Vagina (tissue), 2 donors: ENCODE measurements around the gene RADIL. TPM values are rescaled to one million over a fixed set of nuclear protein-coding genes. Genes with fewer than 3 reads are reported as not detected.

Source experiments
- DNase-seq, 2 donors: peaks; one replicate each; pipeline ENCODE4 v3.0.0-alpha.2; 2017; ENCODE audit errors: extremely low spot score in 2 of 2
- H3K27ac ChIP-seq: fragments of 200-600 bp; sonication (generic); one replicate; pipeline ENCODE4 v1.5.1; 2019
- H3K27me3 ChIP-seq: fragments of 200-600 bp; sonication (generic); one replicate; pipeline ENCODE4 v1.5.1; 2019
- H3K36me3 ChIP-seq, 2 donors: fragments of 200-600 bp; sonication (generic); one replicate each; pipeline ENCODE4 v1.5.1; 2017 to 2019
- H3K4me1 ChIP-seq: fragments of 200-600 bp; sonication (generic); one replicate; pipeline ENCODE4 v1.5.1; 2019
- H3K4me3 ChIP-seq, 2 donors: fragments of 200-600 bp; sonication (generic); 1 replicate in 1 of 2; 2 replicates in 1 of 2; pipeline ENCODE4 v1.5.1; 2016 to 2019
- H3K9me3 ChIP-seq: fragments of 200-600 bp; sonication (generic); one replicate; pipeline ENCODE4 v1.5.1; 2019
- CTCF ChIP-seq, 3 experiments: fragments of 450-650 bp in 2 of 3; fragments of 200-600 bp in 1 of 3; sonication (generic) in 1 of 3; IDR thresholded peaks; one replicate each; pipeline ENCODE4 v1.5.1; 2017 to 2019; ENCODE audit warnings: antibody characterized with exemption in 3 of 3, mild to moderate bottlenecking in 2 of 3, moderate library complexity in 2 of 3
- POLR2A ChIP-seq, 2 donors: fragments of 450-650 bp; IDR thresholded peaks; one replicate each; pipeline ENCODE4 v1.6.1; 2017; ENCODE audit warnings: antibody characterized with exemption in 2 of 2, mild to moderate bottlenecking in 2 of 2, moderate library complexity in 2 of 2
- POLR2AphosphoS5 ChIP-seq, 2 donors: sonication (generic); formaldehyde crosslinking; IDR thresholded peaks; one replicate each; pipeline ENCODE4 v1.9.0; 2017; ENCODE audit warnings: antibody characterized with exemption in 2 of 2, mild to moderate bottlenecking in 2 of 2, low read depth in 1 of 2; ENCODE audit not compliant: insufficient read depth in 1 of 2
- intact Hi-C: fragments of 100-400 bp; cut with DNase I; formaldehyde crosslinking; loops from one replicate; pipeline ENCODE4 v1.15.1; 2023
- total RNA-seq: library from RNA; depleted of rRNA; stranded (reverse); fragments of >200 nt; gene quantifications from one replicate; pipeline ENCODE4 v1.2.3, GENCODE V29; 2016

RADIL gene
- total RNA-seq, 1 donor from 2014 or later: 16.5 TPM

GRCh38 chr7:4832711-4833110 lies 50.8 kb downstream of the RADIL start:
- no peak overlapping the region for H3K4me3 ChIP-seq
- DNase-seq: no peak
- H3K36me3 ChIP-seq: no peaks in the 10 kb centered on the region
- TF ChIP-seq CTCF (IDR thresholded peaks at IDR 0.05) (no peak), POLR2AphosphoS5 (IDR thresholded peaks at IDR 0.05; ENCODE audit: insufficient read depth in 1 of 2, low read depth in 1 of 2) (no peak), POLR2A (IDR thresholded peaks at IDR 0.05) (no peak)
- no peak overlapping the region for H3K27ac ChIP-seq
- H3K9me3 ChIP-seq: no peaks in the 10 kb centered on the region
- no peaks in the 10 kb centered on the region for H3K27me3 ChIP-seq
- intact Hi-C loops: no loop called here
- H3K4me1 ChIP-seq: no peaks in the 10 kb centered on the region

GRCh38 chr7:4831723-4832495 lies 51.6 kb downstream of the RADIL start:
- no peak for DNase-seq
- Histone ChIP-seq H3K27me3 (no peaks in the 10 kb centered on the region), H3K9me3 (no peaks in the 10 kb centered on the region), H3K4me1 (no peaks in the 10 kb centered on the region), H3K4me3 (no peak overlapping the region), H3K36me3 (no peaks in the 10 kb centered on the region), H3K27ac (no peak overlapping the region)
- intact Hi-C loops: no loop called here
- no peak for TF ChIP-seq POLR2A (IDR thresholded peaks at IDR 0.05)

GRCh38 chr7:4830176-4830575 lies 53.3 kb downstream of the RADIL start:
- TF ChIP-seq POLR2AphosphoS5 (IDR thresholded peaks at IDR 0.05; ENCODE audit: insufficient read depth in 1 of 2, low read depth in 1 of 2): no peak
- no peak for TF ChIP-seq POLR2A (IDR thresholded peaks at IDR 0.05)
- TF ChIP-seq CTCF (IDR thresholded peaks at IDR 0.05): peak in 2 of 3 experiments; percentile 29 to 74
- intact Hi-C loops: no loop called here
- no peak for DNase-seq
- Histone ChIP-seq H3K4me3 (no peak overlapping the region), H3K27me3 (no peaks in the 10 kb centered on the region), H3K27ac (no peak overlapping the region), H3K4me1 (no peaks in the 10 kb centered on the region), H3K9me3 (no peaks in the 10 kb centered on the region), H3K36me3 (no peaks in the 10 kb centered on the region)

- no peak overlapping the region for H3K27ac ChIP-seq
- no peaks in the 10 kb centered on the region for H3K27me3 ChIP-seq
- no peaks in the 10 kb centered on the region for H3K4me1 ChIP-seq
- TF ChIP-seq CTCF (IDR thresholded peaks at IDR 0.05) (no peak), POLR2AphosphoS5 (IDR thresholded peaks at IDR 0.05; ENCODE audit: insufficient read depth in 1 of 2, low read depth in 1 of 2) (no peak), POLR2A (IDR thresholded peaks at IDR 0.05) (no peak)
- DNase-seq: no peak
- intact Hi-C loops: loop anchor here (10.0 kb wide), 1 partner anchor 56 kb away; the partner anchor contains the start of gene RADIL
- no peak overlapping the region for H3K4me3 ChIP-seq
- H3K9me3 ChIP-seq: no peaks in the 10 kb centered on the region
- H3K36me3 ChIP-seq: no peaks in the 10 kb centered on the region
Measured at GRCh38 chr7:4828720-4829383, 54.7 kb downstream of the RADIL start.

- intact Hi-C loops: loop anchor here (10.0 kb wide), 1 partner anchor 60 kb away; the partner anchor contains the start of gene RADIL
- TF ChIP-seq CTCF (IDR thresholded peaks at IDR 0.05): no peak
- TF ChIP-seq POLR2A (IDR thresholded peaks at IDR 0.05): no peak
- no peak for TF ChIP-seq POLR2AphosphoS5 (IDR thresholded peaks at IDR 0.05; ENCODE audit: insufficient read depth in 1 of 2, low read depth in 1 of 2)
- no peak for DNase-seq
Measured at GRCh38 chr7:4825081-4825480, 58.4 kb downstream of the RADIL start.

More at GRCh38 chr7:4825081-4825480, 58.4 kb downstream of the RADIL start:
- no peak overlapping the region for H3K4me3 ChIP-seq
- no peak overlapping the region for H3K27ac ChIP-seq
- no peaks in the 10 kb centered on the region for H3K36me3 ChIP-seq
- H3K27me3 ChIP-seq: no peaks in the 10 kb centered on the region
- no peaks in the 10 kb centered on the region for H3K4me1 ChIP-seq
- H3K9me3 ChIP-seq: no peaks in the 10 kb centered on the region
